Liver (tissue), 9 donors: ENCODE data around the gene LRRC45. TPM values are rescaled to one million over a fixed set of nuclear protein-coding genes. Genes with fewer than 3 reads are reported as not detected.

Experiments used
- DNase-seq: peaks from one replicate; pipeline ENCODE4 v3.0.0-alpha.2; 2017; ENCODE audit warnings: low spot score
- H3K27ac ChIP-seq, 2 donors: one replicate each; pipeline ENCODE4 v1.7.0; 2013; ENCODE audit warnings: inconsistent platforms in 2 of 2, low read length in 2 of 2, control low read depth in 1 of 2, low read depth in 1 of 2, mild to moderate bottlenecking in 1 of 2
- H3K27me3 ChIP-seq, 4 donors: one replicate each; pipeline versions ENCODE4 v1.6.1 to v1.7.0; 2013; ENCODE audit warnings: low read length in 3 of 4, inconsistent platforms in 1 of 4, mild to moderate bottlenecking in 1 of 4, moderate library complexity in 1 of 4; ENCODE audit not compliant: control insufficient read depth in 4 of 4, insufficient read depth in 4 of 4
- H3K36me3 ChIP-seq, 4 donors: one replicate each; pipeline versions ENCODE4 v1.6.1 to v1.7.0; 2013; ENCODE audit warnings: low read length in 3 of 4, mild to moderate bottlenecking in 3 of 4, low read depth in 1 of 4, moderate library complexity in 1 of 4; ENCODE audit not compliant: control insufficient read depth in 4 of 4, insufficient read depth in 3 of 4
- H3K4me1 ChIP-seq, 4 donors: one replicate each; pipeline versions ENCODE4 v1.6.1 to v1.7.0; 2013; ENCODE audit warnings: low read length in 3 of 4, mild to moderate bottlenecking in 3 of 4, moderate library complexity in 1 of 4; ENCODE audit not compliant: control insufficient read depth in 4 of 4, insufficient read depth in 4 of 4
- H3K4me3 ChIP-seq, 3 donors: one replicate each; pipeline versions ENCODE4 v1.6.1 to v1.7.0; 2013; ENCODE audit warnings: low read length in 3 of 3, control low read depth in 1 of 3, low read depth in 1 of 3, mild to moderate bottlenecking in 1 of 3
- H3K9ac ChIP-seq, 2 donors: one replicate each; pipeline ENCODE4 v1.7.0; 2013; ENCODE audit warnings: low read length in 2 of 2, mild to moderate bottlenecking in 2 of 2, moderate library complexity in 2 of 2, control low read depth in 1 of 2, low read depth in 1 of 2
- H3K9me3 ChIP-seq, 4 donors: one replicate each; pipeline versions ENCODE4 v1.6.1 to v1.7.0; 2013; ENCODE audit warnings: low read length in 3 of 4; ENCODE audit not compliant: control insufficient read depth in 4 of 4
- EGR1 ChIP-seq, 2 donors: IDR thresholded peaks; 2 replicates each; pipeline ENCODE4 v1.6.1; 2016 to 2018; ENCODE audit warnings: antibody characterized with exemption in 2 of 2, low read depth in 2 of 2
- FOXA1 ChIP-seq: IDR thresholded peaks from 2 replicates; pipeline ENCODE4 v1.6.1; 2016; ENCODE audit warnings: antibody characterized with exemption
- FOXA2 ChIP-seq: IDR thresholded peaks from 2 replicates; pipeline ENCODE4 v1.6.1; 2016; ENCODE audit warnings: antibody characterized with exemption
- GABPA ChIP-seq, 2 donors: IDR thresholded peaks in 1 of 2; conservative IDR thresholded peaks in 1 of 2; 2 replicates each; pipeline ENCODE4 v1.6.1; 2016; ENCODE audit warnings: antibody characterized with exemption in 2 of 2, mild to moderate bottlenecking in 1 of 2, moderate library complexity in 1 of 2
- HNF4A ChIP-seq, 2 donors: conservative IDR thresholded peaks; 2 replicates each; pipeline ENCODE4 v1.6.1; 2016; ENCODE audit warnings: antibody characterized with exemption in 2 of 2, mild to moderate bottlenecking in 2 of 2
- HNF4G ChIP-seq: IDR thresholded peaks from 2 replicates; pipeline ENCODE4 v1.6.1; 2016; ENCODE audit warnings: antibody characterized with exemption
- JUND ChIP-seq, 2 donors: IDR thresholded peaks; 2 replicates each; pipeline ENCODE4 v1.6.1; 2016; ENCODE audit warnings: antibody characterized with exemption in 2 of 2
- NR2F2 ChIP-seq: IDR thresholded peaks from 2 replicates; pipeline ENCODE4 v1.6.1; 2016; ENCODE audit warnings: antibody characterized with exemption
- RAD21 ChIP-seq, 2 donors: IDR thresholded peaks; 2 replicates each; pipeline ENCODE4 v1.6.1; 2016; ENCODE audit warnings: antibody characterized with exemption in 2 of 2, mild to moderate bottlenecking in 2 of 2
- RXRA ChIP-seq, 2 donors: IDR thresholded peaks; 2 replicates each; pipeline ENCODE4 v1.6.1; 2017 to 2018; ENCODE audit warnings: antibody characterized with exemption in 2 of 2, mild to moderate bottlenecking in 1 of 2
- SP1 ChIP-seq: IDR thresholded peaks from 2 replicates; pipeline ENCODE4 v1.6.1; 2018; ENCODE audit warnings: antibody characterized with exemption, mild to moderate bottlenecking
- TAF1 ChIP-seq: conservative IDR thresholded peaks from 2 replicates; pipeline ENCODE4 v1.6.1; 2016; ENCODE audit warnings: antibody characterized with exemption, mild to moderate bottlenecking
- YY1 ChIP-seq: IDR thresholded peaks from 2 replicates; pipeline ENCODE4 v1.6.1; 2016; ENCODE audit warnings: antibody characterized with exemption, mild to moderate bottlenecking
- WGBS: extraction: QIAGEN DNeasy Blood & Tissue Kit; methylation state at CpG from one replicate; pipeline ENCODE4 v1.1.7; 2013; 5-methylcytosine and 5-hydroxymethylcytosine counted together
- polyA plus RNA-seq, 2 donors: library from polyadenylated mRNA; stranded (reverse) in 1 of 2; unstranded in 1 of 2; fragments of 200-250 nt in 1 of 2; fragments of >200 nt in 1 of 2; fragmentation: Nextera tagmentation in 1 of 2; extraction: Ambion mirVana in 1 of 2; gene quantifications; one replicate each; pipeline versions ENCODE4 v1.2.1 to v1.2.3, GENCODE V29; 2013 to 2015
- total RNA-seq, 2 donors: library from RNA; depleted of rRNA; stranded (reverse); fragments of >200 nt; gene quantifications; one replicate each; pipeline ENCODE4 v1.2.3, GENCODE V29; 2014
- TF ChIP-seq, protein P1 (sequence below): IDR thresholded peaks from 2 replicates; pipeline ENCODE4 v1.6.1; 2016; ENCODE audit warnings: antibody characterized with exemption
- TF ChIP-seq, protein P2 (sequence below): IDR thresholded peaks from 2 replicates; pipeline ENCODE4 v1.6.1; 2016; ENCODE audit warnings: antibody characterized with exemption
- TF ChIP-seq, protein P3 (sequence below): IDR thresholded peaks from 2 replicates; pipeline ENCODE4 v1.6.1; 2016; ENCODE audit warnings: antibody characterized with exemption
- TF ChIP-seq, protein P4 (sequence below): IDR thresholded peaks from 2 replicates; pipeline ENCODE4 v1.6.1; 2016; ENCODE audit warnings: antibody characterized with exemption, mild to moderate bottlenecking
- TF ChIP-seq, protein P5 (sequence below): fragments of 150-350 bp; IDR thresholded peaks from 2 replicates; pipeline ENCODE4 v1.5.1; 2017; ENCODE audit warnings: improper control_type of control experiment, low read depth, low read length; ENCODE audit not compliant: missing input control
- donor health status: healthy.
- donor health status: healthy.
- donor health status: healthy.
- donor health status: healthy.
- donor health status: healthy.

Gene LRRC45
- total and polyA plus RNA-seq, 4 donors = 4.0 to 14.1 (median 7.0) TPM

DNA sequence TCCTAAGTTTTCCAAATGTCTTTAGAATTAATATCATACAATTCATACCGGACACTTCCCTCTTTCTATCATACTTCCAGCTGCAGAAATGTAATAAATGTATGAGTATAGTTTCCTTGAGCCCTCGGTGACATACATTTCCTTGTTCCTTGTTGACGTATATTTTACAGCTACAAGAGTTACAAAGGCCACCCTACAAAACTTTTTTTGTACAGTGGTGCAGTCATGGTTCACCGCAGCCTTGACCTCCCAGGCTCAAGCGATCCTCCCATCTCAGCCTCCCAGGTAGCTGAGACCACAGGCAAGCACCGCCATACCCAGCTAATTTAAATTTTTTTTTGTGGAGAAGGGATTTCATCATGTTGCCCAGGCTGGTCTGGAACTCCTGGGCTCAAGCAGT, 49.7 kb downstream of the LRRC45 start (continued):
- TF ChIP-seq, protein P1, sequence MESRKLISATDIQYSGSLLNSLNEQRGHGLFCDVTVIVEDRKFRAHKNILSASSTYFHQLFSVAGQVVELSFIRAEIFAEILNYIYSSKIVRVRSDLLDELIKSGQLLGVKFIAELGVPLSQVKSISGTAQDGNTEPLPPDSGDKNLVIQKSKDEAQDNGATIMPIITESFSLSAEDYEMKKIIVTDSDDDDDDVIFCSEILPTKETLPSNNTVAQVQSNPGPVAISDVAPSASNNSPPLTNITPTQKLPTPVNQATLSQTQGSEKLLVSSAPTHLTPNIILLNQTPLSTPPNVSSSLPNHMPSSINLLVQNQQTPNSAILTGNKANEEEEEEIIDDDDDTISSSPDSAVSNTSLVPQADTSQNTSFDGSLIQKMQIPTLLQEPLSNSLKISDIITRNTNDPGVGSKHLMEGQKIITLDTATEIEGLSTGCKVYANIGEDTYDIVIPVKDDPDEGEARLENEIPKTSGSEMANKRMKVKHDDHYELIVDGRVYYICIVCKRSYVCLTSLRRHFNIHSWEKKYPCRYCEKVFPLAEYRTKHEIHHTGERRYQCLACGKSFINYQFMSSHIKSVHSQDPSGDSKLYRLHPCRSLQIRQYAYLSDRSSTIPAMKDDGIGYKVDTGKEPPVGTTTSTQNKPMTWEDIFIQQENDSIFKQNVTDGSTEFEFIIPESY = no peak
- TF ChIP-seq GABPA (IDR thresholded peaks at IDR 0.05 in 1 of 2, conservative IDR thresholded peaks at IDR 0.05 in 1 of 2) (no peak), HNF4G (no peak), JUND (IDR thresholded peaks at IDR 0.05) (no peak), TAF1 (no peak), NR2F2 (no peak), YY1 (no peak), RAD21 (IDR thresholded peaks at IDR 0.05) (no peak), FOXA1 (no peak), SP1 (no peak)
- TF ChIP-seq, protein P2, sequence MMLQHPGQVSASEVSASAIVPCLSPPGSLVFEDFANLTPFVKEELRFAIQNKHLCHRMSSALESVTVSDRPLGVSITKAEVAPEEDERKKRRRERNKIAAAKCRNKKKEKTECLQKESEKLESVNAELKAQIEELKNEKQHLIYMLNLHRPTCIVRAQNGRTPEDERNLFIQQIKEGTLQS = no peak
- TF ChIP-seq, protein P3, sequence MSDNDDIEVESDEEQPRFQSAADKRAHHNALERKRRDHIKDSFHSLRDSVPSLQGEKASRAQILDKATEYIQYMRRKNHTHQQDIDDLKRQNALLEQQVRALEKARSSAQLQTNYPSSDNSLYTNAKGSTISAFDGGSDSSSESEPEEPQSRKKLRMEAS = no peak

DNA sequence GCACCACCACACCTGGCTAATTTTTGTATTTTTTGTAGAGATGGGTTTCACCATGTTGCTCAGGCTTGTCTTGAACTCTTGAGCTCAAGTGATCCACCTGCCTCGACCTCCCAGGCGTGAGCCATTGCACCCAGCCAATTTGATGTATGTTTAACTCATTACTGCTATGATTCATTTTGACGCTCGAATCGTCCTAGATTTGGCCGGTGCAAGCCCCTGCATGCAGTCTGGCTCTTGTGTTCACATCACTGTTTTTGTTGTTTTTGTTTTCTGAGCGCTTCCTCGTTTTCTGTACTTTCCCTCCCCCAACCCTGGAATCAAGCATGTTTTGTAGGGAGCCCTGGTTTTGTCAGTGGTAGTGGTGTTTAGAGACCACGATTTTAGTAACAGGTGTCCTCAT, 50.3 kb downstream of the LRRC45 start:
- Histone ChIP-seq H3K9me3 (no peaks in the 10 kb centered on the region), H3K27ac (no peak overlapping the region), H3K4me1 (peaks cover 0 to 3% (median 0%) of the 10 kb centered on the region in 4 donors), H3K4me3 (no peak overlapping the region), H3K36me3 (peaks cover 0 to 3% (median 0%) of the 10 kb centered on the region in 4 donors), H3K27me3 (no peaks in the 10 kb centered on the region), H3K9ac (no peak overlapping the region)
- 84% methylated on average over 9 of the region's 9 CpGs for WGBS
- TF ChIP-seq HNF4G (no peak), RXRA (IDR thresholded peaks at IDR 0.05) (no peak), FOXA1 (no peak), FOXA2 (no peak), SP1 (no peak), EGR1 (IDR thresholded peaks at IDR 0.05; ENCODE audit: low read depth in 2 of 2) (no peak), HNF4A (conservative IDR thresholded peaks at IDR 0.05) (no peak), YY1 (no peak), JUND (IDR thresholded peaks at IDR 0.05) (no peak), RAD21 (IDR thresholded peaks at IDR 0.05) (no peak), TAF1 (no peak), GABPA (IDR thresholded peaks at IDR 0.05 in 1 of 2, conservative IDR thresholded peaks at IDR 0.05 in 1 of 2) (no peak), NR2F2 (no peak)
- TF ChIP-seq, protein P3 = no peak
- TF ChIP-seq, protein P2 = no peak
- TF ChIP-seq, protein P1 = no peak
- TF ChIP-seq, protein P4, sequence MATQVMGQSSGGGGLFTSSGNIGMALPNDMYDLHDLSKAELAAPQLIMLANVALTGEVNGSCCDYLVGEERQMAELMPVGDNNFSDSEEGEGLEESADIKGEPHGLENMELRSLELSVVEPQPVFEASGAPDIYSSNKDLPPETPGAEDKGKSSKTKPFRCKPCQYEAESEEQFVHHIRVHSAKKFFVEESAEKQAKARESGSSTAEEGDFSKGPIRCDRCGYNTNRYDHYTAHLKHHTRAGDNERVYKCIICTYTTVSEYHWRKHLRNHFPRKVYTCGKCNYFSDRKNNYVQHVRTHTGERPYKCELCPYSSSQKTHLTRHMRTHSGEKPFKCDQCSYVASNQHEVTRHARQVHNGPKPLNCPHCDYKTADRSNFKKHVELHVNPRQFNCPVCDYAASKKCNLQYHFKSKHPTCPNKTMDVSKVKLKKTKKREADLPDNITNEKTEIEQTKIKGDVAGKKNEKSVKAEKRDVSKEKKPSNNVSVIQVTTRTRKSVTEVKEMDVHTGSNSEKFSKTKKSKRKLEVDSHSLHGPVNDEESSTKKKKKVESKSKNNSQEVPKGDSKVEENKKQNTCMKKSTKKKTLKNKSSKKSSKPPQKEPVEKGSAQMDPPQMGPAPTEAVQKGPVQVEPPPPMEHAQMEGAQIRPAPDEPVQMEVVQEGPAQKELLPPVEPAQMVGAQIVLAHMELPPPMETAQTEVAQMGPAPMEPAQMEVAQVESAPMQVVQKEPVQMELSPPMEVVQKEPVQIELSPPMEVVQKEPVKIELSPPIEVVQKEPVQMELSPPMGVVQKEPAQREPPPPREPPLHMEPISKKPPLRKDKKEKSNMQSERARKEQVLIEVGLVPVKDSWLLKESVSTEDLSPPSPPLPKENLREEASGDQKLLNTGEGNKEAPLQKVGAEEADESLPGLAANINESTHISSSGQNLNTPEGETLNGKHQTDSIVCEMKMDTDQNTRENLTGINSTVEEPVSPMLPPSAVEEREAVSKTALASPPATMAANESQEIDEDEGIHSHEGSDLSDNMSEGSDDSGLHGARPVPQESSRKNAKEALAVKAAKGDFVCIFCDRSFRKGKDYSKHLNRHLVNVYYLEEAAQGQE = no peak
- TF ChIP-seq, protein P5, sequence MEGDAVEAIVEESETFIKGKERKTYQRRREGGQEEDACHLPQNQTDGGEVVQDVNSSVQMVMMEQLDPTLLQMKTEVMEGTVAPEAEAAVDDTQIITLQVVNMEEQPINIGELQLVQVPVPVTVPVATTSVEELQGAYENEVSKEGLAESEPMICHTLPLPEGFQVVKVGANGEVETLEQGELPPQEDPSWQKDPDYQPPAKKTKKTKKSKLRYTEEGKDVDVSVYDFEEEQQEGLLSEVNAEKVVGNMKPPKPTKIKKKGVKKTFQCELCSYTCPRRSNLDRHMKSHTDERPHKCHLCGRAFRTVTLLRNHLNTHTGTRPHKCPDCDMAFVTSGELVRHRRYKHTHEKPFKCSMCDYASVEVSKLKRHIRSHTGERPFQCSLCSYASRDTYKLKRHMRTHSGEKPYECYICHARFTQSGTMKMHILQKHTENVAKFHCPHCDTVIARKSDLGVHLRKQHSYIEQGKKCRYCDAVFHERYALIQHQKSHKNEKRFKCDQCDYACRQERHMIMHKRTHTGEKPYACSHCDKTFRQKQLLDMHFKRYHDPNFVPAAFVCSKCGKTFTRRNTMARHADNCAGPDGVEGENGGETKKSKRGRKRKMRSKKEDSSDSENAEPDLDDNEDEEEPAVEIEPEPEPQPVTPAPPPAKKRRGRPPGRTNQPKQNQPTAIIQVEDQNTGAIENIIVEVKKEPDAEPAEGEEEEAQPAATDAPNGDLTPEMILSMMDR = no peak
- no peak for DNase-seq
